Lower leg skin (tissue), 4 donors: Measurements from ENCODE around the gene ACADM. TPM values are rescaled to one million over a fixed set of nuclear protein-coding genes. Genes with fewer than 3 reads are reported as not detected.
"Not testable (repeated sequence)": the region's sequence is repeated elsewhere in the genome, so short reads cannot be mapped to it uniquely, and the experiment has no call there.

Experiments
- DNase-seq, 2 donors: peaks; one replicate each; pipeline ENCODE4 v3.0.0-alpha.2; 2019; ENCODE audit warnings: low spot score in 2 of 2
- H3K4me3 ChIP-seq: fragments of 200-600 bp; sonication (generic); 2 replicates; pipeline ENCODE4 v1.5.1; 2017; ENCODE audit warnings: mild to moderate bottlenecking, low read depth; ENCODE audit not compliant: poor library complexity, severe bottlenecking
- CTCF ChIP-seq, 3 donors: fragments of 450-650 bp; IDR thresholded peaks; one replicate each; pipeline ENCODE4 v1.5.1; 2016; ENCODE audit warnings: antibody characterized with exemption in 3 of 3, mild to moderate bottlenecking in 3 of 3, moderate library complexity in 2 of 3
- POLR2A ChIP-seq, 2 donors: fragments of 450-650 bp; IDR thresholded peaks; one replicate each; pipeline ENCODE4 v1.6.1; 2016 to 2017; ENCODE audit warnings: antibody characterized with exemption in 2 of 2, mild to moderate bottlenecking in 1 of 2, moderate library complexity in 1 of 2
- WGBS, 2 donors: methylation state at CpG; one replicate each; pipeline ENCODE4 v1.1.5; 2018; 5-methylcytosine and 5-hydroxymethylcytosine counted together
- intact Hi-C: fragments of 100-400 bp; cut with DNase I; formaldehyde crosslinking; loops from one replicate; pipeline ENCODE4 v1.15.0; 2023; ENCODE audit warnings: low total_unique reads
- total RNA-seq, 4 donors: library from RNA; depleted of rRNA; stranded (reverse); fragments of >200 nt; gene quantifications; one replicate each; pipeline ENCODE4 v1.1.0, GENCODE V29; 2016

The ACADM gene
- total RNA-seq, 4 donors from 2014 or later, result 19.4 to 47.0 (median 33.2) TPM

- no peak for TF ChIP-seq CTCF (IDR thresholded peaks at IDR 0.05)
- TF ChIP-seq POLR2A (IDR thresholded peaks at IDR 0.05), result no peak
- no peak for DNase-seq
- 63 to 64% methylated on average over 1 of the region's 1 CpG for WGBS, 2 donors
- intact Hi-C loops, result no loop called here
- H3K4me3 ChIP-seq, result no peak overlapping the region
Measured at GRCh38 chr1:75770761-75771160, 46.3 kb downstream of the ACADM start.

GRCh38 chr1:75771978-75772377 lies 47.5 kb downstream of the ACADM start:
- DNase-seq, result no peak
- TF ChIP-seq POLR2A (IDR thresholded peaks at IDR 0.05) (no peak), CTCF (IDR thresholded peaks at IDR 0.05) (no peak)
- WGBS, 2 donors, result 65 to 70% methylated on average over 3 of the region's 3 CpGs
- intact Hi-C loops, result no loop called here
- no peak overlapping the region for H3K4me3 ChIP-seq

GRCh38 chr1:75777812-75778211 lies 53.3 kb downstream of the ACADM start:
- H3K4me3 ChIP-seq, intact Hi-C loops, DNase-seq: not testable (repeated sequence)
- WGBS, 2 donors, result 73 to 95% methylated on average over 4 of the region's 4 CpGs

DNA sequence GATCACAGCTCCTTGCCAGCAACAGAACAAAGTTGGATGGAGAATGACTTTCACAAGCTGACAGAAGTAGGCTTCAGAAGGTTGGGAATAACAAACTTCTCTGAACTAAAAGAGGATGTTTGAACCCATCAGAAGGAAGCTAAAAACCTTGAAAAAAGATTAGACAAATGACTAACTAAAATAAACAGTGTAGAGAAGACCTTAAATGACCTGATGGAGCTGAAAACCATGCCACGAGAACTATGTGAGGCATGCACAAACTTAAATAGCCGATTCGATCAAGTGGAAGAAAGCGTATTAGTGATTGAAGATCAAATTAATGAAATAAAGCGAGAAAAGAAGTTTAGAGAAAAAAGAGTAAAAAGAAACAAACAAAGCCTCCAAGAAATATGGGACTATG lies 54.2 kb downstream of the ACADM start:
- intact Hi-C loops, DNase-seq, H3K4me3 ChIP-seq: not testable (repeated sequence)
- 95 to 97% methylated on average over 5 of the region's 5 CpGs for WGBS, 2 donors

DNA sequence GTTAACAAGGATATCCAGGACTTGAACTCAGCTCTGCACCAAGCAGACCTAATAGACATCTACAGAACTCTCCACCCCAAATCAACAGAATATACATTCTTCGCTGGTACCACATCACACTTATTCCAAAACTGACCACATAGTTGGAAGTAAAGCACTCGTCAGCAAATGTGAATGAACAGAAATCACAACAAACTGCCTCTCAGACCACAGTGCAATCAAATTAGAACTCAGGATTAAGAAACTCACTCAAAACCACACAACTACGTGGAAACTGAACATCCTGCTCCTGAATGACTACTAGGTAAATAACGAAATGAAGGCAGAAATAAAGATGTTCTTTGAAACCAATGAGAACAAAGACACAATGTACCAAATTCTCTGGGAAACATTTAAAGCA lies 55.7 kb downstream of the ACADM start:
- H3K4me3 ChIP-seq, DNase-seq, intact Hi-C loops: not testable (repeated sequence)
- WGBS, 2 donors, result 82 to 84% methylated on average over 4 of the region's 4 CpGs

- H3K4me3 ChIP-seq, DNase-seq, intact Hi-C loops: not testable (repeated sequence)
- 90 to 97% methylated on average over 4 of the region's 4 CpGs for WGBS, 2 donors
Measured at GRCh38 chr1:75783920-75784319, 59.4 kb downstream of the ACADM start.

- TF ChIP-seq POLR2A (IDR thresholded peaks at IDR 0.05) (no peak), CTCF (IDR thresholded peaks at IDR 0.05) (no peak)
- WGBS, 2 donors, result 10 to 11% methylated on average over 9 of the region's 9 CpGs
- DNase-seq, result no peak
- intact Hi-C loops, result no loop called here
- peak overlapping the region; percentile 42 for H3K4me3 ChIP-seq
Measured at GRCh38 chr1:75785320-75785982, 60.9 kb downstream of the ACADM start.
